DOHH2 (cell line): Measurements from ENCODE around the gene CNN3.

ENCODE experiments used
- H3F3A ChIP-seq: fragments of 200-600 bp; sonication (generic), shearing (Covaris generic); 2 replicates; pipeline ENCODE4 v1.6.0; 2016; ENCODE audit warnings: antibody characterized with exemption, mild to moderate bottlenecking; ENCODE audit not compliant: control insufficient read depth, insufficient read depth
- H3K27ac ChIP-seq: fragments of 200-600 bp; sonication (generic); 2 replicates; pipeline ENCODE4 v1.5.1; 2014; ENCODE audit warnings: low read depth, mild to moderate bottlenecking, low read length, moderate library complexity
- H3K27me3 ChIP-seq: fragments of 200-600 bp; sonication (generic); 2 replicates; pipeline ENCODE4 v1.6.1; 2014; ENCODE audit warnings: mild to moderate bottlenecking, low read length, mixed read lengths; ENCODE audit not compliant: control insufficient read depth
- H3K36me3 ChIP-seq: fragments of 200-600 bp; sonication (generic); 2 replicates; pipeline ENCODE4 v1.6.1; 2014; ENCODE audit warnings: mild to moderate bottlenecking, low read length, moderate library complexity, mixed read lengths; ENCODE audit not compliant: control insufficient read depth
- H3K4me1 ChIP-seq: fragments of 200-600 bp; sonication (generic); 2 replicates; pipeline ENCODE4 v1.6.1; 2014; ENCODE audit warnings: mild to moderate bottlenecking, low read length, mixed read lengths; ENCODE audit not compliant: control insufficient read depth
- H3K4me2 ChIP-seq: fragments of 200-600 bp; sonication (generic); 2 replicates; pipeline ENCODE4 v1.6.0; 2014; ENCODE audit warnings: mild to moderate bottlenecking, low read length, moderate library complexity
- H3K4me3 ChIP-seq: fragments of 200-600 bp; sonication (generic); 2 replicates; pipeline ENCODE4 v1.5.1; 2014; ENCODE audit warnings: mild to moderate bottlenecking, low read length, mixed read lengths
- H3K79me2 ChIP-seq: fragments of 200-600 bp; sonication (generic); 2 replicates; pipeline ENCODE4 v1.6.1; 2014; ENCODE audit warnings: mild to moderate bottlenecking, low read length, mixed read lengths; ENCODE audit not compliant: control insufficient read depth
- H3K9me2 ChIP-seq: fragments of 200-600 bp; sonication (generic); replicated peaks from 2 replicates; pipeline ENCODE4 v1.6.1; 2014; ENCODE audit warnings: mild to moderate bottlenecking, low read length, mixed read lengths; ENCODE audit not compliant: control insufficient read depth
- H3K9me3 ChIP-seq: fragments of 200-600 bp; sonication (generic); 2 replicates; pipeline ENCODE4 v1.6.1; 2014; ENCODE audit warnings: antibody characterized with exemption, low read length, mixed read lengths; ENCODE audit not compliant: control insufficient read depth, insufficient read depth
- H4K20me1 ChIP-seq: fragments of 200-600 bp; sonication (generic); 2 replicates; pipeline ENCODE4 v1.6.0; 2014; ENCODE audit warnings: low read depth, mild to moderate bottlenecking, antibody characterized with exemption, low read length, moderate library complexity; ENCODE audit not compliant: control insufficient read depth, insufficient read depth
- EZH2phosphoT487 ChIP-seq: fragments of 200-600 bp; sonication (generic); IDR thresholded peaks from 2 replicates; pipeline ENCODE4 v1.6.1; 2017; ENCODE audit warnings: borderline replicate concordance, mild to moderate bottlenecking, antibody characterized with exemption, low read length, moderate library complexity, mixed read lengths
- TF ChIP-seq, protein P1 (sequence below): fragments of 200-600 bp; sonication (generic); IDR thresholded peaks from one replicate; pipeline ENCODE4 v1.5.1; 2014; ENCODE audit warnings: antibody characterized with exemption, mild to moderate bottlenecking, low read depth, low read length; ENCODE audit not compliant: poor library complexity, severe bottlenecking

Gene CNN3

DNA sequence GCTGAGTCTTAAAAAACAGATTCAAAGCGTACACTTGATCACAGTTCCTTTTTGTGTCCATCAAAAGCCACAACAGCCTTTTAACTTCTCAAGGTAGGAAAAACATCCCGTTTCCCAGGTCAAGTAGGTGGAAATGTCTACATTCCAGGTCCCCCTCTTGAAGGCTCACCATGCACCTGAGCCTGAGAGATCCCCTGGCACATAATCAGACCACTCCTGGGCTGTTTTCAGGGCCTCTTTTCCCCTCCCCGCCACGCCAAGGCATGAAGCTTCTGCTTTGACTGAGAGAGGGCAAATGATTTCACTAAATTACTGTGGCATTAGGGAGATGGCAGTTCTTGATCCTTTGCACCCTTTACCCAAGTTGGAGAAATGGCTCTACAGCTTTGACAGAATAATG lies 21.7 kb downstream of the CNN3 start:
- no peaks in the 10 kb centered on the region for H3K79me2 ChIP-seq
- peaks cover 6% of the 10 kb centered on the region for H3K27me3 ChIP-seq
- H3K4me1 ChIP-seq: no peaks in the 10 kb centered on the region
- H3K9me2 ChIP-seq: no peaks in the 10 kb centered on the region
- no peak overlapping the region for H3K27ac ChIP-seq
- no peak overlapping the region for H3K4me2 ChIP-seq
- no peaks in the 10 kb centered on the region for H3K36me3 ChIP-seq
- no peaks in the 10 kb centered on the region for H3K9me3 ChIP-seq
- H4K20me1 ChIP-seq: no peaks in the 10 kb centered on the region
- no peak overlapping the region for H3K4me3 ChIP-seq
- no peak for TF ChIP-seq EZH2phosphoT487
- TF ChIP-seq, protein P1, sequence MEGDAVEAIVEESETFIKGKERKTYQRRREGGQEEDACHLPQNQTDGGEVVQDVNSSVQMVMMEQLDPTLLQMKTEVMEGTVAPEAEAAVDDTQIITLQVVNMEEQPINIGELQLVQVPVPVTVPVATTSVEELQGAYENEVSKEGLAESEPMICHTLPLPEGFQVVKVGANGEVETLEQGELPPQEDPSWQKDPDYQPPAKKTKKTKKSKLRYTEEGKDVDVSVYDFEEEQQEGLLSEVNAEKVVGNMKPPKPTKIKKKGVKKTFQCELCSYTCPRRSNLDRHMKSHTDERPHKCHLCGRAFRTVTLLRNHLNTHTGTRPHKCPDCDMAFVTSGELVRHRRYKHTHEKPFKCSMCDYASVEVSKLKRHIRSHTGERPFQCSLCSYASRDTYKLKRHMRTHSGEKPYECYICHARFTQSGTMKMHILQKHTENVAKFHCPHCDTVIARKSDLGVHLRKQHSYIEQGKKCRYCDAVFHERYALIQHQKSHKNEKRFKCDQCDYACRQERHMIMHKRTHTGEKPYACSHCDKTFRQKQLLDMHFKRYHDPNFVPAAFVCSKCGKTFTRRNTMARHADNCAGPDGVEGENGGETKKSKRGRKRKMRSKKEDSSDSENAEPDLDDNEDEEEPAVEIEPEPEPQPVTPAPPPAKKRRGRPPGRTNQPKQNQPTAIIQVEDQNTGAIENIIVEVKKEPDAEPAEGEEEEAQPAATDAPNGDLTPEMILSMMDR: no peak
- no peaks in the 10 kb centered on the region for H3F3A ChIP-seq

DNA sequence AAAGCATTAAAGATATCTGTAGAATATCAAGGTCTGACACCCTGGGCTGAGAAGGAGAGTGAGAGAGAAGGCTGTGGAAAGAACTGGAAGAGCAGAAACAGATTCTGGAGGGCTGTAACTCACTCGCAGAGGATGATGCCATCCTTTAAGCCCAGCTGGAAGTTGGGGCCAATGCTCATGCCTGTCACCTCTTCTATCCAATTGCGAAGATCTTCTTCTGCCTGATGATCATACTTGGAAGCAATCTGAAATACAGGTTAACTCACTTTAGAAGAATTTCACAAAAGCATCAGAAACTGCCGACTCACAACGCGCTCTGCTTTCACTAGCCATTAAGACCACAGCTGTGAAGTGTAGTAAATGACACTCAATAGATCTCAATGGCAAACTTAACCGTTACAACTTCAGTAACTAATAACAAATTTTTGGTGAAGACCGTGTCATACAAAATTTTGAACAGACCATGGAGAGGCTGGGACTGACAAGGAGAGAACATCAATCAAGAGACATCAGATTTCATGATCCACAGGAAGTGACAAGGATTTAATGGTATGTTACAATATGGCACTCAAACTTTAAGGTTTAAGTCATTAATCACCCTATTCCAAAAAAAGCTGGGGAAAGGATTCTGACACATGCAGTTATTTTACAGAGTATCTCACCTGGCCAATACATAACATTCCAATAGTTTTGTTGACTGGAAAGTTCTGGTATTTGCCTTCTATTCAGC lies 23.5 kb downstream of the CNN3 start:
- Histone ChIP-seq H3K9me2 (no peaks in the 10 kb centered on the region), H3K4me3 (no peak overlapping the region), H3K27me3 (peaks cover 6% of the 10 kb centered on the region), H3K27ac (no peak overlapping the region), H3K9me3 (no peaks in the 10 kb centered on the region), H3K4me2 (no peak overlapping the region), H3K4me1 (no peaks in the 10 kb centered on the region), H3F3A (no peaks in the 10 kb centered on the region), H3K79me2 (no peaks in the 10 kb centered on the region), H4K20me1 (no peaks in the 10 kb centered on the region), H3K36me3 (no peaks in the 10 kb centered on the region)
- TF ChIP-seq, protein P1: no peak
- TF ChIP-seq EZH2phosphoT487: no peak

DNA sequence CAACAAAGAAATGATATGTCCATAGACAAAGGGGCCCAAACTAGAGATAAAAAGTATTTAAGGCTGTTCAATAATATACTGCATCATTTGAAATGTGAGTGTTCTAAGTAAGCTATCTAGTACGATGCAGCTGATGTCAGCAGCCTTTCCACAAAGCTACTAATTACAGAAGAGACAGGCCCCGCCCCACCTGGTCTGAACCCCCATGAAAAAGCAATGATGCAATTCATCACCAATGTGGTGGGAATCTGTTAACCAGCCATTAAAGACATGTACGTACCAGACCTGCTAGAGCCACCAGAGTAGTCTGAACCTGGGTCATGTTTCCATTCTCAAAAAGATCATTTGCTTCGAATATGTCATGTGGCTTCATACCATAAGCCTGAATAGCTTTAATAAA lies 25.1 kb downstream of the CNN3 start:
- TF ChIP-seq, protein P1: no peak
- TF ChIP-seq EZH2phosphoT487: no peak
- H3K27me3 ChIP-seq: peaks cover 6% of the 10 kb centered on the region
- no peaks in the 10 kb centered on the region for H3F3A ChIP-seq
- no peaks in the 10 kb centered on the region for H4K20me1 ChIP-seq
- H3K79me2 ChIP-seq: no peaks in the 10 kb centered on the region
- no peaks in the 10 kb centered on the region for H3K4me1 ChIP-seq
- H3K9me2 ChIP-seq: no peaks in the 10 kb centered on the region
- no peak overlapping the region for H3K4me3 ChIP-seq
- H3K36me3 ChIP-seq: no peaks in the 10 kb centered on the region
- no peak overlapping the region for H3K4me2 ChIP-seq
- no peaks in the 10 kb centered on the region for H3K9me3 ChIP-seq
- H3K27ac ChIP-seq: no peak overlapping the region
